Measurements from ENCODE around the gene GRXCR2.

DNA sequence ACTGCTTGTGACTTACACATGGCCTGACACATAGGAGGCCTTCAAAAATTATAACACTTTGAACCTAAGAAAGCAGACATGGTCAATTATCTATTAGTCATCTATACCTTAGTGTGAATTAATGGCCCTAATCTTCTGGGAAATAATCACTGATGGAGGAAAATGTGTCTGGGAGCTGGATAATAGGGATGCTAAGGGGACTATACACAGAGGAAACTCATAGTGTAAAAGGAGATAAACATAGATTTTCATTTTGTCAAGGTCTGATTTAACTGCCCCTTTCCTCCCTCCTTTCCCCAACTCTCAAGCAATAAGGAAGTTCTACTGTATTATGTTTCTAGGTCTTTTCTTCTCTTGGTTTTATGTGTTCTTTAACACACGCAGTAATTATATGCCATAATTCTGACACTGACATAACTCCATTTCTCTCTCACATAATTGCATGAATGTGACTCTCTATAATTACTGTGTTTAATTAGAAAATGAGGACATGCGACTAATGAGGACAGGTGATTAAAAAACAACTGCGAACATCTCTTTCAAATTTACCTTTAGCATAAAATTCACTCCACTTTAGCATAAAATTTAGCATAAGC is 18.9 kb downstream of the GRXCR2 start:
- TF ChIP-seq CSDC2 (CRISPR knock-in tag; IDR thresholded peaks at IDR 0.05) (no peak), TCF4 (CRISPR knock-in tag; IDR thresholded peaks at IDR 0.05; ENCODE audit: borderline replicate concordance) (no peak), ZNF70 (CRISPR knock-in tag; IDR thresholded peaks at IDR 0.05) (no peak), OSR1 (CRISPR knock-in tag; IDR thresholded peaks at IDR 0.05) (no peak), ARNTL (CRISPR knock-in tag; IDR thresholded peaks at IDR 0.05; ENCODE audit: borderline replicate concordance, low read depth) (no peak), ZNF565 (CRISPR knock-in tag; conservative IDR thresholded peaks at IDR 0.05; ENCODE audit: low read depth) (no peak), SNAI2 (CRISPR knock-in tag; IDR thresholded peaks at IDR 0.05) (no peak), ISL1 (CRISPR knock-in tag; IDR thresholded peaks at IDR 0.05) (no peak), GLIS3 (CRISPR knock-in tag; IDR thresholded peaks at IDR 0.05) (no peak), ESRRG (CRISPR knock-in tag; IDR thresholded peaks at IDR 0.05) (no peak)
- TF ChIP-seq, protein P1, sequence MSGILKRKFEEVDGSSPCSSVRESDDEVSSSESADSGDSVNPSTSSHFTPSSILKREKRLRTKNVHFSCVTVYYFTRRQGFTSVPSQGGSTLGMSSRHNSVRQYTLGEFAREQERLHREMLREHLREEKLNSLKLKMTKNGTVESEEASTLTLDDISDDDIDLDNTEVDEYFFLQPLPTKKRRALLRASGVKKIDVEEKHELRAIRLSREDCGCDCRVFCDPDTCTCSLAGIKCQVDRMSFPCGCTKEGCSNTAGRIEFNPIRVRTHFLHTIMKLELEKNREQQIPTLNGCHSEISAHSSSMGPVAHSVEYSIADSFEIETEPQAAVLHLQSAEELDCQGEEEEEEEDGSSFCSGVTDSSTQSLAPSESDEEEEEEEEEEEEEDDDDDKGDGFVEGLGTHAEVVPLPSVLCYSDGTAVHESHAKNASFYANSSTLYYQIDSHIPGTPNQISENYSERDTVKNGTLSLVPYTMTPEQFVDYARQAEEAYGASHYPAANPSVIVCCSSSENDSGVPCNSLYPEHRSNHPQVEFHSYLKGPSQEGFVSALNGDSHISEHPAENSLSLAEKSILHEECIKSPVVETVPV (CRISPR knock-in tag; IDR thresholded peaks at IDR 0.05): no peak
- TF ChIP-seq, protein P2, sequence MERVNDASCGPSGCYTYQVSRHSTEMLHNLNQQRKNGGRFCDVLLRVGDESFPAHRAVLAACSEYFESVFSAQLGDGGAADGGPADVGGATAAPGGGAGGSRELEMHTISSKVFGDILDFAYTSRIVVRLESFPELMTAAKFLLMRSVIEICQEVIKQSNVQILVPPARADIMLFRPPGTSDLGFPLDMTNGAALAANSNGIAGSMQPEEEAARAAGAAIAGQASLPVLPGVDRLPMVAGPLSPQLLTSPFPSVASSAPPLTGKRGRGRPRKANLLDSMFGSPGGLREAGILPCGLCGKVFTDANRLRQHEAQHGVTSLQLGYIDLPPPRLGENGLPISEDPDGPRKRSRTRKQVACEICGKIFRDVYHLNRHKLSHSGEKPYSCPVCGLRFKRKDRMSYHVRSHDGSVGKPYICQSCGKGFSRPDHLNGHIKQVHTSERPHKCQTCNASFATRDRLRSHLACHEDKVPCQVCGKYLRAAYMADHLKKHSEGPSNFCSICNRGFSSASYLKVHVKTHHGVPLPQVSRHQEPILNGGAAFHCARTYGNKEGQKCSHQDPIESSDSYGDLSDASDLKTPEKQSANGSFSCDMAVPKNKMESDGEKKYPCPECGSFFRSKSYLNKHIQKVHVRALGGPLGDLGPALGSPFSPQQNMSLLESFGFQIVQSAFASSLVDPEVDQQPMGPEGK (CRISPR knock-in tag; IDR thresholded peaks at IDR 0.05; ENCODE audit: borderline replicate concordance): no peak

Data from SK-N-SH treated with all-trans-retinoic acid at 6 μM for 48 hours (cell line).